K562 (cell line): ENCODE data around the gene CLIP1. TPM values are rescaled to one million over a fixed set of nuclear protein-coding genes. Genes with fewer than 3 reads are reported as not detected.

Experiments
- ARID3B ChIP-seq: fragments of 250-450 bp; sonication (Bioruptor Pico); IDR thresholded peaks from 2 replicates; pipeline ENCODE4 v1.4.0; 2020; ENCODE audit warnings: borderline replicate concordance
- ATF6 ChIP-seq: sonication (generic); formaldehyde crosslinking; IDR thresholded peaks from 2 replicates; pipeline ENCODE4 v1.4.0; 2020; ENCODE audit warnings: mild to moderate bottlenecking, missing genetic modification reagents
- CC2D1A ChIP-seq: fragments of 450-650 bp; IDR thresholded peaks from 2 replicates; pipeline ENCODE4 v1.6.1; 2017; ENCODE audit warnings: mild to moderate bottlenecking
- CUX1 ChIP-seq: fragments of 200-800 bp; sonication (Bioruptor generic); IDR thresholded peaks from 2 replicates; pipeline ENCODE4 v1.6.1; 2016; ENCODE audit warnings: missing genetic modification characterization, missing compliant biosample characterization
- ETS1 ChIP-seq: conservative IDR thresholded peaks from 2 replicates; pipeline ENCODE4 v1.6.1; 2011; ENCODE audit warnings: low read depth, mild to moderate bottlenecking, low read length; ENCODE audit not compliant: control insufficient read depth
- FOSL1 ChIP-seq: fragments of 200-800 bp; sonication (Bioruptor generic); conservative IDR thresholded peaks from 2 replicates; pipeline ENCODE4 v1.6.1; 2016; ENCODE audit warnings: missing genetic modification characterization, missing compliant biosample characterization
- MLX ChIP-seq, 2 experiments: fragments of 450-650 bp in 1 of 2; sonication (generic) in 1 of 2; formaldehyde crosslinking; conservative IDR thresholded peaks; 2 replicates each; pipeline versions ENCODE4 v1.4.0 to v1.8.1; 2020 to 2022; ENCODE audit warnings: mild to moderate bottlenecking in 1 of 2, missing genetic modification reagents in 1 of 2
- PYGO2 ChIP-seq: fragments of 450-650 bp; IDR thresholded peaks from 2 replicates; pipeline ENCODE4 v1.6.1; 2016; ENCODE audit warnings: mild to moderate bottlenecking, missing genetic modification characterization, moderate library complexity, missing compliant biosample characterization
- ZBTB5 ChIP-seq: fragments of 450-650 bp; IDR thresholded peaks from 2 replicates; pipeline ENCODE4 v1.6.1; 2017; ENCODE audit warnings: antibody characterized with exemption
- ZEB2 ChIP-seq: fragments of 450-650 bp; IDR thresholded peaks from 2 replicates; pipeline ENCODE4 v1.6.1; 2016
- ZNF263 ChIP-seq: sonication (generic); formaldehyde crosslinking; IDR thresholded peaks from 2 replicates; pipeline ENCODE4 v1.8.0; 2022; ENCODE audit warnings: mild to moderate bottlenecking, missing genetic modification reagents, borderline replicate concordance
- polyA plus RNA-seq, 8 experiments: library from polyadenylated mRNA; depleted of rRNA in 4 of 8; stranded (reverse) in 5 of 8; unstranded in 3 of 8; fragments of >200 nt; fragmentation: Nextera tagmentation in 2 of 8; fragmentation: Illumina TruSeq in 1 of 8; extraction: Ambion mirVana in 2 of 8; extraction: Trizol in 1 of 8; gene quantifications; 2 replicates each; pipeline versions ENCODE4 v1.2.1 to v1.2.3, GENCODE V29; 2011 to 2014; ENCODE audit warnings: inconsistent platforms in 1 of 8, missing spikeins in 1 of 8
- total RNA-seq, 7 experiments: library from RNA; depleted of rRNA in 6 of 7; stranded (reverse); fragments of >200 nt in 6 of 7; fragmentation: Illumina TruSeq in 2 of 7; extraction: Trizol in 2 of 7; gene quantifications; 2 replicates each; pipeline versions ENCODE4 v1.2.1 to v1.2.3, GENCODE V29; 2011 to 2021; ENCODE audit warnings: low replicate concordance in 1 of 7

Gene CLIP1
- total and polyA plus RNA-seq, 9 of the 15 experiments (the other 6 are each of a cell fraction or from before 2014, with no cell fraction given): 5.8 to 33.9 (median 27.6) TPM

- TF ChIP-seq MLX (CRISPR knock-in tag; conservative IDR thresholded peaks at IDR 0.05) (no peak), ARID3B (CRISPR knock-in tag) (no peak), ZEB2 (peak; percentile 56; the same call in 1 of the 2 replicates), ZBTB5 (no peak), ZNF263 (CRISPR knock-in tag) (no peak), FOSL1 (peak; percentile 82), PYGO2 (tag) (no peak), CC2D1A (no peak), CUX1 (no peak), ETS1 (no peak), ATF6 (no peak)
Measured at GRCh38 chr12:122368361-122369073, 54.0 kb downstream of the CLIP1 start (continued).
